Medulla oblongata (tissue), 1 donor: ENCODE data around the gene CEP70.
"Not testable (repeated sequence)": the region's sequence is repeated elsewhere in the genome, so short reads cannot be mapped to it uniquely, and the experiment has no call there.

Source experiments
- DNase-seq: peaks from one replicate; pipeline ENCODE4 v3.0.0-alpha.2; 2015; ENCODE audit errors: extremely low spot score

CEP70 gene

DNA sequence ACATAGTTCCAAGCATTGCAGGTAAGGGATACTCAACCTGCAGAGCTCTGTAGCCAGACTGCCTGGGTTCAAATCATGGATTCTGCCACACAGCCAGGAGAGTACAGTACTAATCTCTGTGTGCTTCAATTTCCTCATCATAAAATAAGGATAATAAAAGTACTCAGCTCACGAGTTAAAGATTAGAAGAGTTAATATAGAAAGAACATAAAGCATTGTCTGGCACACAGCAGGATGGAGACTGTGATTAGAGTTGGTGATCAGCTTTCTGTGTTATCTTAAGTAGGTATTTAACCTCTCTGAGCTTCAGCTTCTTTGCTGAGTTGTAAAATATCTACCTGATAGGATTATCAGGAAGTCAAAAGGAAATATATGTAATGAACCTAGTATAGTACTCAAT, 2.7 kb downstream of the CEP70 start:
- DNase-seq, result no peak

- DNase-seq, result no peak
Observed at GRCh38 chr3:138588445-138588844, 5.6 kb downstream of the CEP70 start.

DNA sequence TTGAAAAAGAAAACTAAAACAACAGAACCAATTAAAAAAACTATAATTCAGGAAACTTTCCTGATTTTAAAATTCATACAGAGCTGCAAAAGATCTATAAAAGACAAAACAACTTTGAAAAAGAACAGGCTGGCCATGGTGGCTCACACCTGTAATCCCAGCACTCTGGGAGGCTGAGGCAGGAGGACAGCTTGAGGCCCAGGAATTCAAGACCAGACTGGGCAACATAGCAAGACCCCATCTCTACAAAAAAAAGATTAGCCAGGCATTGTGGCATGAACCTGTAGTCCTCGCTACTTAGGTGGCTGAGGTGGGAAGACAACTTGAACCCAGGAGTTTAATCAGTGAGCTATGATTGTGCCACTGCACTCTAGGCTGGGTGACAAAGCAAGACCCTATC, 6.7 kb downstream of the CEP70 start:
- no peak for DNase-seq

DNA sequence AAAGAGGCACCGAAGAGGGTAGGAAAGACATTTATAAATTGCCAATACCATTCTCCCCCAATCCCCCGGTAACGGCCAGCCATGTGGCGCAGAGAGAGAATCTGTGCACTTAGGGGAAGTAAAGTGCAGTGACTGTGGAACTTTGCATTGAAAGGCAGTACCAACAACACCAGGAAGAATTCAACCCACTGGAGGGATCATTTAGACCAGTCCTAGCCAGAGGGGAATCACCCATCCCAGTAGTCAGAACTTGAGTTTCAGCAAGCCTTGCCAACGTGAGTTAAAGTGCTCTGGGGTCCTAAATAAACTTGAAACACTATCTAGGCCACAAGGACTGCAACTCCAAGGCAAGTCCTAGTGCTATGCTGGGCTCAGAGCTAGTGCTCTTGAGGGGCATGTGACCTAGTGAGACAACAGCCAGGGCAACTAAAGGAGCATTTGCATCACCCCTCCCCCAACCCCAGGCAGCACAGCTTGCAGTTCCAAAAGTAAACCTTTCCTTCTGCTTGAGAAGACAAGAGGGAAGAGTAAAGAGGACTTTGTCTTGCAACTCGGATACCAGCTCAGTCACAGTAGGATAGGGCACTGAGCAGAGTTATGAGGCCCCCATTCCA, 15.0 kb downstream of the CEP70 start:
- no peak for DNase-seq

- no peak for DNase-seq
Observed at GRCh38 chr3:138578141-138578540, 15.9 kb downstream of the CEP70 start.

DNA sequence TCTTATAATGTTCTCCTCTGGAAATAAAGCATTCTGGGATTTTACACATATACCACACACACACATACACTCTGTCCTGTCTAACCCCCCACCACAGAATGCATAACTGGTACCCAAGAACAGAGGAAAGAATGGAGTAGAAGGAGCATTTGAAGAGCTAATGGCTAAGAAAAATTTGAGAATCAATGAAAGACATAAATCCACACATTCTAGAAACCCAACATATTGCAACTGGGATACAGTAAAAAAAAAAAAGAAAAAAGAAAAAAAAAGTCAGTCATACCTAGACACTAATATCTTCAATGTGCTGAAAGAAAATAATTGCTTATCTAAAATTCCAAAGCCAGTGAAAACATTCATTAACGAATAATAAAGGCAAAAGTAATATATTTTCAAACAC, 20.9 kb downstream of the CEP70 start:
- no peak for DNase-seq

DNA sequence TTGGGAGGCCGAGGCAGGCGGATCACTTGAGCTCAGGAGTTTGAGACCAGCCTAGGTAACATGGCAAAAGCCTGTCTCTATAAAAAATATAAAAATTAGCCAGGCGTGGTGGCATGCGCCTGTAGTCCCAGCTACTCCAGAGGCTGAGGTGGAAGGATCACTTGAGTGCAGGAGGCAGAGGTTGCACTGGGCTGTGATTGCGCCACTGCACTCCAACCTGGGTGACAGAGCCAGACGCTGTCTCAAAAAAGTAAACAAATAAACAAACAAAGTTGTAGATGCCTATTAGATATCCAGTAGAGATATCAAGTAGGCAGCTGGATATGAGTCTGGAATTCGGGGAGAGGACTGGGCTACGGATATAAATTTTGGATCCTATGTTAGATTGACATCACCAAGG, 24.4 kb downstream of the CEP70 start:
- not testable (repeated sequence) for DNase-seq

DNA sequence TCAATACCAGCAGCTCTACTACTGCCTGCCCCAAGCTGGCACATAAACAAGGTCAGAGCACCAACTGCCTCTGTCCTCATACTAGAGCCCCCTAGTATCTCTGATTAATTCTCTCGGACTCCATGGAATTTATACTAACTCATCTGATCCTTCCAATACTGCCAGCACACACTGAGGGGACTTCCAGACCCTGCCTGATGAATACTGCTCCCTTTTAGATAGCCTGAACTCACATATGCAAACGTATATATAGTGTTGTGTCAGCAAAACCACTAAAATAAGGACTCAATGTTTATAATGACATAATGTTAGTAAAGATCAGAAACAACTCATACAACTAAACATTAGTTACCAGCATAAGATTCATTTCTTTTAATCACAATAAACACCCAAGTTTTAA, 25.0 kb downstream of the CEP70 start:
- DNase-seq, result no peak

GRCh38 chr3:138567403-138567802, 26.7 kb downstream of the CEP70 start:
- DNase-seq, result no peak

- not testable (repeated sequence) for DNase-seq
Observed at GRCh38 chr3:138566293-138566692, 27.8 kb downstream of the CEP70 start.

- not testable (repeated sequence) for DNase-seq
Observed at GRCh38 chr3:138562902-138563301, 31.2 kb downstream of the CEP70 start.

DNA sequence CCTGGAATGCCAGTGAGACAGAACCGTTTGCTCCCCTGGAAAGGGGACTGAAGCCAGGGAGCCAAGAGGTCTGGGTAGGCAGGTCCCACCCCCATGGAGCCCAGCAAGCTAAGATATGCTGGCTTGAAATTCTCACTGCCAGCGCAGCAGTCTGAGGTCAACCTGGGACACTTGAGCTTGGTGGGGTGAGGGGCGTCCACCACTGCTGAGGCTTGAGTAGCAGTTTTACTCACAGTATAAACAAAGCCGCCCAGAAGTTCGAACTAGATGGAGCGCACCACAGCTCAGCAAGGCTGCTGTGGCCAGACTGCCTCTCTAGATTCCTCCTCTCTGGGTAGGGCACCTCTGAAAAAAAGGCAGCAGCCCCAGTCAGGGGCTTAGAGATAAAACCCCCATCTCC, 33.6 kb downstream of the CEP70 start:
- no peak for DNase-seq

GRCh38 chr3:138559134-138559533, 34.9 kb downstream of the CEP70 start:
- no peak for DNase-seq

- DNase-seq, result not testable (repeated sequence)
Observed at GRCh38 chr3:138554775-138555174, 39.3 kb downstream of the CEP70 start.

GRCh38 chr3:138550958-138551357, 43.1 kb downstream of the CEP70 start:
- not testable (repeated sequence) for DNase-seq

DNA sequence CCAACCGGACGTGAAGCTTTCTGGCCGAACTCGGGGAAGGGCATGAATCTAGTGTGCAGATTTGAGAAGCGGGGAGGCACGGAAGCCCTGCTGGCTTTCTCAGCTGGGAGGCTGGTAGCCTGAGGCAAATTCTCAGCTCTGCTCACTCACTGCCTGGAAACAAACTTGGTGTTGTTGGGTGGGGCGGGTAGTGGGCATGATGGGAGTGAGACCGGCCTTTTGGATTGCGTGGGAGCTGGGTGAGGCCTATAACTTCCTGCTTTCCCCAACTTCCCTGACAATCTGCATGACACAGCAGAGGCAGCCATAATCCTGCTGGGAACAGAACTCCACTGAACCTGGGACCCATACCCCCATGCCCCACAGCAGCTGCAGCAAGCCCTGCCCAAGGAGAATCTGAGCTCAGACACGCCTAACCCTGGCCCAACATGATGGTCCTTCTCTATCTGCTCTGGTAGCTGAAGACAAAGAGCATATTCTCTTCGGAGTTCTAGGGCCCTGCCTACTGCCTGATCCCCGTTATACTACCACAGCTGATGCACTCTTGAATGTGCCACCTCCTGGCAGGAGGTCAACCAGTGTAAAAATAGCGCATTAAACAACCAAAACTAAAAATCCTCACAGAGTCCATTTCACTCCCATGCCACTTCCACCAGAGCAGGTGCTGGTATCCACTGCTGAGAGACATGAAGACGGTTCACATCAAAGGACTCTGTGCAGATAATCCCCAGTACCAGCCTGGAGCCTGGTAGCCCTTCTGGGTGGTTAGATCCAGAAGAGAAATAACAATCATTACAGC, 44.7 kb downstream of the CEP70 start:
- DNase-seq, result no peak

GRCh38 chr3:138547342-138547975, 46.6 kb downstream of the CEP70 start:
- DNase-seq, result no peak

GRCh38 chr3:138544546-138544945, 49.5 kb downstream of the CEP70 start:
- no peak for DNase-seq

DNA sequence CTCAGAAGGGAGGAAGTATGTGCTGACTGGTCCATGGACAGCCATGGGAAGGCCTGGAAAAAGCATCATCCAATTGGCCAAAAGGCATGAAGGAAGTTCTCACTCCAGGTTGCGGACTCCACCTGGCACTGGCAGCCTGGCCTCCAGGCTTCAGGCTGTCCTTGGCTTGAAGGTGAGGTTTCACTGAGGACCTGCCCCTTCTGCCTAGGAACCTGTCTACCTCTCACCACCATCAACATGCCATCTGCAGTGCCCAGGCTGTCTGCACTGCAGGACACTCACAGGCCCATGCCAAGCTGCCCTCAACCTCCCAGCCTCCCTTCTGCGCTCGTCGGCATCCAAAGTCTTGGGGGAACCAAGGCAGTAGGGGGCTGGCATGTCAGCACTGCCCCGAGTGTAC, 51.1 kb downstream of the CEP70 start:
- DNase-seq, result no peak

DNA sequence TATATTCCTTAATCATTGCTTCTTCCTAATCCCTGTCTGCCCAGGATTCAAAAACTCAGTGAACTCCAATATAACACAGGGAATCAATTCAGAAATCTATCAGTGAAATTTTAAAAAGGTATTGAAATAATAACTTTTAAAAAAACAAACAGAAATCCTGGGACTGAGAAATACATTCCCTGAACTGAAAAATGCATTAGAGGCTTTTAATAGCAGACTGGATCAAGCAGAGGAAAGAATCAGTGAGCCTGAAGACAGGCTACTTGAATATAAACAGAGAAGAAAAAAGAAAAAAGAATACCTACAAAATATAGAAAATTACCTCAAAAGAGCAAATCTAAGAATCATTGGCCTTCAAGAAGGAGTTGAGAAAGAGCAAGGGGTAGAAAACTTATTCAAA, 54.7 kb downstream of the CEP70 start:
- DNase-seq, result no peak

- DNase-seq, result not testable (repeated sequence)
Observed at GRCh38 chr3:138521445-138521844, 72.6 kb downstream of the CEP70 start.

DNA sequence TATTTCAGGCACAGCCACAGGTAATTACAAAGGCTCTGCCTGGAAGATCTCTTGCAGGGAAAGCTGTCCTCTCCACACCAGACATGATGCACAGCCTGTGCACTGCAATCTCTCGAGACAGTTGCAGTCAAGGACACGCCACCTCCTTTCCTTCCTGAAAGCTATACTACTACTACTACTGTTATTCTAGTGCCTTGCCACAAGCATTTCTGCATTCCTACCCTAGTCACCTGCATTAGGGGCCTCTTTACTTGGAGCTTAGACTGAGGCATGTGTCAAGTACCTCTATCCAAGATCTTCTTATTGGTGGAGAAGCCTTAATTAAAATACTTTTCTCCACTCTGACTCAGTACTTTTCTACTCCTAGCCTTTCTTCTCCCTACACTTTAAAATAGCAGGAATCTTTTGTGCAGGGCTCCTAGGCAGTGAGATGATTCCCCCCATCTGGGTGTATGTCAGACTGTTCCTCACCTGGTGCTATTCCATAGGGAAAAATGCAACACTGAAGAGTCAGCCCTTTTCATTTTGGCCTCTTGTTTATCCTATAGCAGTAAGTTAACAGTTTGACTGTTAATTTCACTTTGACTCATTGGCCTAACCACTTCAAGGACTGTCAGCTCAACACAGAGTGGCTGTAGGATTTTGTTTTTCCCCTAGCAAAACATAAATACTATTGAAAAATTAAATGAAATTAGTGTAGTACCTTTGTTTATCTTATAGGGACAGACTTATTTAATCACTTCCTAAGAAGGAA, 80.8 kb downstream of the CEP70 start:
- no peak for DNase-seq
